K562 (cell line): Measurements from ENCODE around the gene NAIF1. TPM values are rescaled to one million over a fixed set of nuclear protein-coding genes. Genes with fewer than 3 reads are reported as not detected.
"Not testable (repeated sequence)": the region's sequence is repeated elsewhere in the genome, so short reads cannot be mapped to it uniquely, and the experiment has no call there.

Experiments used
- ATAC-seq: fragments of 200-7000 bp; cut with Tn5 transposase; 3 replicates; pipeline ENCODE4 v1.9.1; 2020; ENCODE audit warnings: moderate library complexity
- BruUV-seq: library from RNA; stranded (reverse); fragments of 400-500 nt; replicated peaks from 2 replicates; lab custom pipeline; 2021; lab: Mats Ljungman, UMichigan
- CTCF ChIA-PET: fragments of 300-600 bp; formaldehyde crosslinking; extraction: SDS; loops from one replicate; lab custom pipeline; 2021; ENCODE audit warnings: low intra/inter-chr PET ratio; lab: Yijun Ruan, JAX
- POLR2A ChIA-PET: fragments of 300-600, 350-650 bp; sonication (Branson Sonifier 250); formaldehyde crosslinking; extraction: SDS; loops from one replicate; lab custom pipeline; 2021; ENCODE audit warnings: antibody characterized with exemption, inconsistent platforms; lab: Yijun Ruan, JAX
- DNase-seq, 4 experiments: peaks; one replicate each; pipeline versions ENCODE4 v3.0.0 to v3.0.0-alpha.2; 2011 to 2018; ENCODE audit warnings: low spot score in 3 of 4, mixed read lengths in 3 of 4; ENCODE audit errors: extremely low read depth in 1 of 4
- FAIRE-seq: peaks from 2 replicates; lab custom pipeline; 2011; peaks lifted over from hg19 to GRCh38; lab: Jason Lieb, UNC
- H2AFZ ChIP-seq: 2 replicates; pipeline ENCODE4 v1.6.0; 2011; ENCODE audit warnings: low read depth, low read length, control low read depth, inconsistent platforms
- H3K27ac ChIP-seq: fragments of 200-600 bp; 3 replicates; pipeline ENCODE4 v1.8.0; 2011; ENCODE audit warnings: low read depth, mild to moderate bottlenecking, control low read depth, inconsistent platforms, low read length, moderate library complexity, mixed read lengths; ENCODE audit errors: extremely low read depth
- H3K27me3 ChIP-seq, 2 experiments: fragments of 300-600 bp in 1 of 2; 2 replicates in 1 of 2; 3 replicates in 1 of 2; pipeline versions ENCODE4 v1.6.0 to v1.8.0; 2011; ENCODE audit warnings: inconsistent platforms in 2 of 2, low read length in 2 of 2, mild to moderate bottlenecking in 1 of 2, mixed read lengths in 1 of 2, moderate library complexity in 1 of 2; ENCODE audit not compliant: control insufficient read depth in 2 of 2, insufficient read depth in 2 of 2
- H3K36me3 ChIP-seq: fragments of 300-600 bp; 3 replicates; pipeline ENCODE4 v1.8.0; 2011; ENCODE audit warnings: mild to moderate bottlenecking, low read length, inconsistent platforms; ENCODE audit not compliant: control insufficient read depth, insufficient read depth
- H3K4me1 ChIP-seq, 2 experiments: fragments of 200-600 bp in 1 of 2; replicated peaks in 1 of 2; 2 replicates in 1 of 2; 3 replicates in 1 of 2; pipeline versions ENCODE4 v1.5.1 to v1.8.0; 2011; ENCODE audit warnings: inconsistent platforms in 2 of 2, low read length in 2 of 2, mild to moderate bottlenecking in 1 of 2, mixed read lengths in 1 of 2, moderate library complexity in 1 of 2; ENCODE audit not compliant: control insufficient read depth in 2 of 2, insufficient read depth in 2 of 2
- H3K4me2 ChIP-seq: 2 replicates; pipeline ENCODE4 v1.6.1; 2011; ENCODE audit warnings: low read length, control low read depth, inconsistent platforms, mixed read lengths; ENCODE audit not compliant: insufficient read depth
- H3K4me3 ChIP-seq: fragments of 200-600 bp; sonication (generic), shearing (Covaris generic); 2 replicates; pipeline ENCODE4 v1.5.1; 2016; ENCODE audit warnings: control low read depth, inconsistent platforms
- H3K79me2 ChIP-seq: fragments of 200-600 bp; 3 replicates; pipeline ENCODE4 v1.8.0; 2011; ENCODE audit warnings: low read length, inconsistent platforms; ENCODE audit not compliant: control insufficient read depth, insufficient read depth
- H3K9ac ChIP-seq, 2 experiments: 2 replicates each; pipeline versions ENCODE4 v1.6.0 to v1.6.1; 2011; ENCODE audit warnings: low read depth in 2 of 2, low read length in 2 of 2, control low read depth in 1 of 2, inconsistent platforms in 1 of 2, mild to moderate bottlenecking in 1 of 2, mixed read lengths in 1 of 2; ENCODE audit not compliant: insufficient read depth in 1 of 2
- H3K9me1 ChIP-seq: one replicate; pipeline ENCODE4 v1.6.0; 2011; ENCODE audit warnings: inconsistent platforms, mild to moderate bottlenecking, low read length, moderate library complexity; ENCODE audit not compliant: control insufficient read depth, insufficient read depth
- H3K9me3 ChIP-seq: replicated peaks from 2 replicates; pipeline ENCODE4 v1.5.1; 2011; ENCODE audit warnings: low read depth, low read length, inconsistent platforms; ENCODE audit not compliant: control insufficient read depth, insufficient read depth
- H4K20me1 ChIP-seq: replicated peaks from 2 replicates; pipeline ENCODE4 v1.6.1; 2011; ENCODE audit warnings: low read length, inconsistent platforms, mixed read lengths; ENCODE audit not compliant: control insufficient read depth, insufficient read depth
- RB1 ChIP-seq: fragments of 450-650 bp; IDR thresholded peaks from 2 replicates; pipeline ENCODE4 v1.6.1; 2017; ENCODE audit warnings: low read depth, mild to moderate bottlenecking
- SMAD4 ChIP-seq: fragments of 250-450 bp; sonication (Bioruptor Pico); conservative IDR thresholded peaks from 2 replicates; pipeline ENCODE4 v1.8.0; 2021; ENCODE audit warnings: inconsistent platforms, mild to moderate bottlenecking, moderate library complexity
- TRIM24 ChIP-seq, 2 experiments: fragments of 450-650 bp; IDR thresholded peaks; 2 replicates each; pipeline ENCODE4 v1.6.1; 2016
- WGBS: fragments of 100-300 bp; shearing (Covaris generic); methylation state at CpG from one replicate; pipeline ENCODE4 v1.1.6; 2016; ENCODE audit warnings: low coverage, mixed read lengths; ENCODE audit not compliant: insufficient coverage; ENCODE audit errors: missing lambda C conversion rate; 5-methylcytosine and 5-hydroxymethylcytosine counted together
- in situ Hi-C: fragments of 300-500 bp; cut with MboI; formaldehyde crosslinking; loops from 4 replicates; pipeline ENCODE4 v1.15.0; 2018; ENCODE audit warnings: inconsistent platforms, mixed read lengths
- intact Hi-C: fragments of 100-400 bp; cut with micrococcal nuclease; formaldehyde crosslinking; loops from 2 replicates; pipeline ENCODE4 v1.14.2; 2022
- polyA plus RNA-seq, 8 experiments: library from polyadenylated mRNA; depleted of rRNA in 4 of 8; stranded (reverse) in 5 of 8; unstranded in 3 of 8; fragments of >200 nt; fragmentation: Nextera tagmentation in 2 of 8; fragmentation: Illumina TruSeq in 1 of 8; extraction: Ambion mirVana in 2 of 8; extraction: Trizol in 1 of 8; gene quantifications; 2 replicates each; pipeline versions ENCODE4 v1.2.1 to v1.2.3, GENCODE V29; 2011 to 2014; ENCODE audit warnings: inconsistent platforms in 1 of 8, missing spikeins in 1 of 8
- total RNA-seq, 7 experiments: library from RNA; depleted of rRNA in 6 of 7; stranded (reverse); fragments of >200 nt in 6 of 7; fragmentation: Illumina TruSeq in 2 of 7; extraction: Trizol in 2 of 7; gene quantifications; 2 replicates each; pipeline versions ENCODE4 v1.2.1 to v1.2.3, GENCODE V29; 2011 to 2021; ENCODE audit warnings: low replicate concordance in 1 of 7

The NAIF1 gene
- total and polyA plus RNA-seq, 9 of the 15 experiments (the other 6 are each of a cell fraction or from before 2014, with no cell fraction given), result 4.8 to 26.6 (median 17.2) TPM

DNA sequence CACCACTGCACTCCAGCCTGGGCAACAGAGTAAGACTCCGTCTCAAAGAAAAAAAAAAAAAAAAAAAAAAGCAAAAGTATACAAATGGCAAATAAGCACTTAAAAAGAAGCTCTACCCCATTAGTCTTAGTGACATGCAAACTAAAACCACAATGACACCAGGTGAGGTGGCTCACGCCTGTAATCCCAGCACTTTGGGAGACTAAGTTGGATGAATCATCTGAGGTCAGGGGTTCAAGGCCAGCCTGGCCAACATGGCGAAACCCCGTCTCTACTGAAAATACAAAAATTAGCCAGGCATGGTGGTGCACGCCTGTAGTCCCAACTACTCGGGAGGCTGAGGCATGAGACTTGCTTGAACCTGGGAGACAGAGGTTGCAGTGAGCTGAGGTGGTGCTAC lies 21.7 kb downstream of the NAIF1 start:
- FAIRE-seq, H3K9me3 ChIP-seq, H3K36me3 ChIP-seq, ATAC-seq, H4K20me1 ChIP-seq, H3K9ac ChIP-seq, H2AFZ ChIP-seq, DNase-seq, H3K27ac ChIP-seq, H3K79me2 ChIP-seq, H3K9me1 ChIP-seq, BruUV-seq, H3K4me2 ChIP-seq, in situ Hi-C loops, H3K4me3 ChIP-seq, intact Hi-C loops, H3K27me3 ChIP-seq: not testable (repeated sequence)
- POLR2A ChIA-PET, result interaction anchor here (1.1 to 1.5 kb wide), 3 partner anchors 16 to 29 kb away, joined by 3 to 4 read pairs (median 3); partner anchors contain the start of gene NAIF1
- CTCF ChIA-PET, result interaction anchor here (0.7 kb wide), 1 partner anchor 172 kb away, joined by 3 read pairs; no protein-coding TSS in a partner anchor
- WGBS, result 25% methylated on average over 4 of the region's 6 CpGs
- peaks cover 12 to 14% of the 10 kb centered on the region in 2 experiments for H3K4me1 ChIP-seq

DNA sequence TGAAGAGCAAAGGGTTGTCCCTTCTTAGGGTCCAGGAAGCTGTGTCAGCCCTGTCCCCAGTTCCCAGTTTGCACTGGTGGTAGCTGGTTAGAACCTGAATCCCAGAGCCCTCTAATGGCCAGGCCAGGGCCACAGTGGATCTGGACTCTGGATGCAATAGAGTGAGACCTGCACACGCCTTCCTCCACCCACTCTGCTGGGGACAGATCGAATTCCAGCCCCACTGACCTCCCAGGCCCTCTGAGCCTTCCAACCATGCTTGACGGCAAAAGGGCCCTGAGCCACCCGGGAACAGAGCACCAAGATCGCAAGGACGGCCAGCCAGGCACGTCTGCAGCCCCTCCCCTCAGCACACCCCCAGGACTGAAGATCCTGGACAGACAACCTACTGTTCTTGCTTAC lies 23.7 kb downstream of the NAIF1 start:
- intact Hi-C loops (no loop called here), in situ Hi-C loops (no loop called here)
- H3K27ac ChIP-seq, result peak overlapping the region; percentile 54; the same call in 2 of the 3 replicates
- H4K20me1 ChIP-seq, result no peaks in the 10 kb centered on the region
- H3K9me1 ChIP-seq, result no peaks in the 10 kb centered on the region
- peak overlapping the region; percentile 89 for H2AFZ ChIP-seq
- H3K9me3 ChIP-seq, result no peaks in the 10 kb centered on the region
- no peaks in the 10 kb centered on the region for H3K27me3 ChIP-seq
- no TSS peak for BruUV-seq
- peak overlapping the region; percentile 45 to 73 for H3K9ac ChIP-seq
- WGBS, result 33% methylated on average over 5 of the region's 7 CpGs
- no peak overlapping the region for H3K4me3 ChIP-seq
- H3K79me2 ChIP-seq, result no peaks in the 10 kb centered on the region
- POLR2A ChIA-PET, result interaction anchor here (0.6 to 1.4 kb wide), 4 partner anchors 8 to 100 kb away, joined by 3 to 5 read pairs (median 4); no protein-coding TSS in a partner anchor
- FAIRE-seq (no peak), DNase-seq (peak in 2 of 4 experiments; percentile 48 to 60), ATAC-seq (peak; percentile 94)
- H3K4me1 ChIP-seq, result peaks cover 8% of the 10 kb centered on the region in 2 experiments; a peak in 4 of 5 replicates
- CTCF ChIA-PET, result no interaction called here
- peak overlapping the region; percentile 26; the same call in 1 of the 2 replicates for H3K4me2 ChIP-seq
- no peaks in the 10 kb centered on the region for H3K36me3 ChIP-seq
- TF ChIP-seq TRIM24 (IDR thresholded peaks at IDR 0.05), result peak in 1 of 2 experiments; percentile 56; a peak in 1 of 4 replicates
- TF ChIP-seq SMAD4, result 0 out of 2 replicates have a peak, but pooled peaks have one; percentile 41
- no peak for TF ChIP-seq RB1
